SK-N-MC (cell line): Measurements from ENCODE around the gene BRIP1.

ENCODE experiments used
- EZH2 ChIP-seq: fragments of 200-600 bp; sonication (generic); IDR thresholded peaks from one replicate; pipeline ENCODE4 v1.6.1; 2017; ENCODE audit warnings: antibody characterized with exemption
- FOXP2 ChIP-seq: optimal IDR thresholded peaks from 2 replicates; pipeline ENCODE3; 2011; ENCODE audit warnings: mild to moderate bottlenecking, moderate library complexity; ENCODE audit not compliant: insufficient read depth; ENCODE audit errors: extremely low read length, control extremely low read depth
- POLR2AphosphoS5 ChIP-seq: IDR thresholded peaks from 2 replicates; pipeline ENCODE4 v1.6.1; 2012; ENCODE audit warnings: mild to moderate bottlenecking, low read depth, low read length, borderline replicate concordance

DNA sequence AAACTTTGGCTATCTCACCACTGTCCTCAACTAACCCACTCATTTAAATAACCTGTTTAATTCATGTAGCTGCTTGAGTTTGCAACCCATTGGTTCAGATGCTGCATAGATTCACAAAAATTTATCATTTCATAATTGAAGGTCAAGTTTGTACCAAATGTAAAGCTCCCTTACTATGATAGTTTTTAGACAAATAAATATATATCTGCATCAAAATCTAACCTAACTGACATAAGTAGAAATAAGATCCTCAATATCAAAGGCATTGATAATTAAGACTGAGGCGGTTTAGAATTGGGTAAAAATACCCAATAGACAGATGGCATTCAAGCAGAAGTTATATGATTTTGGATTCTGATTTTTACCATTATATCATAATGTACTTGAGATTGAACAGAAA, 139.4 kb downstream of the BRIP1 start:
- TF ChIP-seq POLR2AphosphoS5 (no peak), EZH2 (no peak), FOXP2 (no peak)
